ENCODE measurements around the gene IL20. TPM values are rescaled to one million over a fixed set of nuclear protein-coding genes. Genes with fewer than 3 reads are reported as not detected.

Gene IL20
- total and polyA plus RNA-seq, 4 donors, result not detected

DNA sequence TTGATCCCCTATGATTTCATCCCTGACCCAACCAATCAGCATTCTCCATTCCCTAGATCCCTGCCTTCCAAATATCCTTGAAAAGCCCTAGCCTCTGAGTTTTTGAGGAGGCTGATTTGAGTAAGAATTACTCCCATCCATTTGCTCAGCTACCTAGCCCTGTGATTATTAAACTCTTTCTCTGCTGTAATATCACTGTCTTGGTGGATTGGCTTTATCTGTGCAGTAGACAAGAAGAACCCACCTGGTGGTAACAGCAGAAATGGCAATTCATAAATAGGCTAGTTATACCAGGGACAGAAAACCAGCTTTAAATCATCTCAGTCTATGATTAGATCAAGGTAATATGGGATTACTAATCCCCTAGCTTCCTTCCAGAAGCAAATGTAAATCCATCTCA, 13.0 kb downstream of the IL20 start:
- peaks cover 9% of the 10 kb centered on the region for H3K9me3 ChIP-seq (ENCODE audit: control insufficient read depth, low read length)
- ATAC-seq (ENCODE audit: low FRiP score), result no peak
- H3K4me1 ChIP-seq (ENCODE audit: control insufficient read depth in 1 of 2, insufficient read depth in 2 of 2, low read length in 2 of 2), result no peaks in the 10 kb centered on the region
- no peak overlapping the region for H3K27ac ChIP-seq (ENCODE audit: low read depth in 1 of 2, low read length in 2 of 2)
- intact Hi-C loops (cut with DNase I), result no loop called here
- H3K4me3 ChIP-seq (ENCODE audit: low read length in 2 of 2), result no peak overlapping the region
- H3K27me3 ChIP-seq (ENCODE audit: control insufficient read depth in 1 of 2, insufficient read depth in 2 of 2, low read length in 1 of 2), result no peaks in the 10 kb centered on the region
- no peaks in the 10 kb centered on the region for H3K36me3 ChIP-seq (ENCODE audit: control insufficient read depth in 1 of 2, insufficient read depth in 2 of 2, low read length in 1 of 2)
- no peak for DNase-seq

DNA sequence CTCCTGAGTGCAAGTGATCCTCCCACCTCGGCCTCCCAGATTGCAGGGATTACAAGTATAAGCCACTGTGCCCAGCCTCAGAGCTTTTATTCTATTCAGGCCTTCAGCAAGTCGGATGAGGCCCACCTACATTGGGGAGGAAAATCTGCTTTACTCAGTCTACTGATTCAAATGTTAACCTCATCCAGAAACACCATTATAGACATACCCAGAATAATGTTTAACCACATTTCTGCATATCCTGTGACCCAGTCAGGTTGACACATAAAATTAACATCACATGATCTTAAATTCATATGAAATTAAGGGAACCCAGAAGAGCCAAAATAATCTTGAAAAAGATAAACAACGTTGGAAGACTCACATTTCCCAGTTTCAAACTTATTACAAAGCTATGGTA, 14.9 kb downstream of the IL20 start:
- WGBS, 2 donors, result 66 to 69% methylated on average over 3 of the region's 3 CpGs
- intact Hi-C loops (cut with DNase I), result no loop called here
- H3K9me3 ChIP-seq (ENCODE audit: control insufficient read depth, low read length), result peaks cover 9% of the 10 kb centered on the region

GRCh38 chr1:206882555-206882954, 17.1 kb downstream of the IL20 start:
- H3K4me3 ChIP-seq (ENCODE audit: low read length in 2 of 2), result no peak overlapping the region
- intact Hi-C loops (cut with DNase I), result no loop called here
- peaks cover 5% of the 10 kb centered on the region for H3K9me3 ChIP-seq (ENCODE audit: control insufficient read depth, low read length)
- no peaks in the 10 kb centered on the region for H3K27me3 ChIP-seq (ENCODE audit: control insufficient read depth in 1 of 2, insufficient read depth in 2 of 2, low read length in 1 of 2)
- WGBS, 2 donors, result 68 to 84% methylated on average over 3 of the region's 3 CpGs
- H3K4me1 ChIP-seq (ENCODE audit: control insufficient read depth in 1 of 2, insufficient read depth in 2 of 2, low read length in 2 of 2), result no peaks in the 10 kb centered on the region
- no peak for ATAC-seq (ENCODE audit: low FRiP score)
- no peak for DNase-seq
- no peaks in the 10 kb centered on the region for H3K36me3 ChIP-seq (ENCODE audit: control insufficient read depth in 1 of 2, insufficient read depth in 2 of 2, low read length in 1 of 2)
- no peak overlapping the region for H3K27ac ChIP-seq (ENCODE audit: low read depth in 1 of 2, low read length in 2 of 2)

More for the DNA sequence above, 14.9 kb downstream of the IL20 start:
- H3K4me3 ChIP-seq (ENCODE audit: low read length in 2 of 2), result no peak overlapping the region
- DNase-seq (no peak), ATAC-seq (ENCODE audit: low FRiP score) (no peak)
- no peaks in the 10 kb centered on the region for H3K4me1 ChIP-seq (ENCODE audit: control insufficient read depth in 1 of 2, insufficient read depth in 2 of 2, low read length in 2 of 2)
- no peaks in the 10 kb centered on the region for H3K36me3 ChIP-seq (ENCODE audit: control insufficient read depth in 1 of 2, insufficient read depth in 2 of 2, low read length in 1 of 2)
- H3K27ac ChIP-seq (ENCODE audit: low read depth in 1 of 2, low read length in 2 of 2), result no peak overlapping the region
- no peaks in the 10 kb centered on the region for H3K27me3 ChIP-seq (ENCODE audit: control insufficient read depth in 1 of 2, insufficient read depth in 2 of 2, low read length in 1 of 2)

- DNase-seq (no peak), ATAC-seq (ENCODE audit: low FRiP score) (no peak)
- H3K4me3 ChIP-seq (ENCODE audit: low read length in 2 of 2), result no peak overlapping the region
- no peaks in the 10 kb centered on the region for H3K36me3 ChIP-seq (ENCODE audit: control insufficient read depth in 1 of 2, insufficient read depth in 2 of 2, low read length in 1 of 2)
- peaks cover 5% of the 10 kb centered on the region for H3K9me3 ChIP-seq (ENCODE audit: control insufficient read depth, low read length)
- H3K27ac ChIP-seq (ENCODE audit: low read depth in 1 of 2, low read length in 2 of 2), result no peak overlapping the region
- H3K27me3 ChIP-seq (ENCODE audit: control insufficient read depth in 1 of 2, insufficient read depth in 2 of 2, low read length in 1 of 2), result no peaks in the 10 kb centered on the region
- 91 to 92% methylated on average over 1 of the region's 1 CpG for WGBS, 2 donors
- H3K4me1 ChIP-seq (ENCODE audit: control insufficient read depth in 1 of 2, insufficient read depth in 2 of 2, low read length in 2 of 2), result no peaks in the 10 kb centered on the region
- intact Hi-C loops (cut with DNase I), result no loop called here
Measured at GRCh38 chr1:206883160-206883559, 17.7 kb downstream of the IL20 start.

DNA sequence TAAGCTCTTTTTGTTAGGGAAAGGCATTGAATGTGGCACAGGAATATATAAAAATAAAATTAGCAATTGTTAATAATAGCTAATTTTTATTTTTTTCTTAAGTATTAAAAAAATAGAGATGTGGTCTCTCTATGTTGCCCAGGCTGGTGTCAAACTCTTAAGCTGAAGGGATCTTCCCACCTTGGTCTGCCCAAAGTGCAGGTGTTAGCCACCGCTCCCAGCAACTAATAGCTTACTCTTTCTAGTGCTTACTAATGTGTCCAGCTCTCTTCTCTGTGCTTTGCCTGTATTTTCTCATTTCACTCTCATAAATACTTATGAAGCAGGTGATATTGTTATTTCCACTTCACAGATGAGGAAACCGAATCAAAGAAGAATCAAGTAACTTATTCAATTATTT, 18.5 kb downstream of the IL20 start:
- Histone ChIP-seq H3K9me3 (ENCODE audit: control insufficient read depth, low read length) (peaks cover 4% of the 10 kb centered on the region), H3K36me3 (ENCODE audit: control insufficient read depth in 1 of 2, insufficient read depth in 2 of 2, low read length in 1 of 2) (no peaks in the 10 kb centered on the region), H3K27ac (ENCODE audit: low read depth in 1 of 2, low read length in 2 of 2) (no peak overlapping the region), H3K4me1 (ENCODE audit: control insufficient read depth in 1 of 2, insufficient read depth in 2 of 2, low read length in 2 of 2) (no peaks in the 10 kb centered on the region), H3K4me3 (ENCODE audit: low read length in 2 of 2) (no peak overlapping the region), H3K27me3 (ENCODE audit: control insufficient read depth in 1 of 2, insufficient read depth in 2 of 2, low read length in 1 of 2) (no peaks in the 10 kb centered on the region)
- no peak for ATAC-seq (ENCODE audit: low FRiP score)
- intact Hi-C loops (cut with DNase I), result no loop called here
- 85 to 94% methylated on average over 2 of the region's 2 CpGs for WGBS, 2 donors
- DNase-seq, result no peak

GRCh38 chr1:206885341-206886060, 20.1 kb downstream of the IL20 start:
- no peaks in the 10 kb centered on the region for H3K27me3 ChIP-seq (ENCODE audit: control insufficient read depth in 1 of 2, insufficient read depth in 2 of 2, low read length in 1 of 2)
- peaks cover 1% of the 10 kb centered on the region for H3K9me3 ChIP-seq (ENCODE audit: control insufficient read depth, low read length)
- H3K27ac ChIP-seq (ENCODE audit: low read depth in 1 of 2, low read length in 2 of 2), result no peak overlapping the region
- 49 to 54% methylated on average over 3 of the region's 3 CpGs for WGBS, 2 donors
- H3K4me1 ChIP-seq (ENCODE audit: control insufficient read depth in 1 of 2, insufficient read depth in 2 of 2, low read length in 2 of 2), result no peaks in the 10 kb centered on the region
- intact Hi-C loops (cut with DNase I), result no loop called here
- no peak overlapping the region for H3K4me3 ChIP-seq (ENCODE audit: low read length in 2 of 2)
- DNase-seq (no peak), ATAC-seq (ENCODE audit: low FRiP score) (no peak)
- H3K36me3 ChIP-seq (ENCODE audit: control insufficient read depth in 1 of 2, insufficient read depth in 2 of 2, low read length in 1 of 2), result no peaks in the 10 kb centered on the region

DNA sequence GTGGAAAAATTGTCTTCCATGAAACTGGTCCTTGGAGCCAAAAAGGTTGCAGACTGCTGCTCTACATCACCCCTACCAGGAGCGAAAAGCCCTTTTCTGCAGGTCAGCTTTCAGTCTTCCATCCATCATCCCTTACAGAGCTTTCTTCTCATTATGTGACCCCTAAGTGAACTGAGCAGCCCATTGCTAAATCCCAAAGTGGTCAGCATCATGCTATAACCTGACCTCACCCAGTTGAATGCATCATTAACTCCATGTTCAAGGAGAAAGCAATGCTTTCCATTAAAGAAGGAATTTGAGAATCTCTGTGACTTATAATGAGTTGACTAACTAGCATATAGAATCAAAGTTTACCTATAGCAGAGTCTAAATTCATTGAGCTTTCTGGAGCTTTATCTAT, 21.4 kb downstream of the IL20 start:
- DNase-seq (no peak), ATAC-seq (ENCODE audit: low FRiP score) (no peak)
- Histone ChIP-seq H3K4me1 (ENCODE audit: control insufficient read depth in 1 of 2, insufficient read depth in 2 of 2, low read length in 2 of 2) (no peaks in the 10 kb centered on the region), H3K4me3 (ENCODE audit: low read length in 2 of 2) (no peak overlapping the region), H3K27ac (ENCODE audit: low read depth in 1 of 2, low read length in 2 of 2) (no peak overlapping the region), H3K9me3 (ENCODE audit: control insufficient read depth, low read length) (peaks cover 1% of the 10 kb centered on the region), H3K27me3 (ENCODE audit: control insufficient read depth in 1 of 2, insufficient read depth in 2 of 2, low read length in 1 of 2) (no peaks in the 10 kb centered on the region), H3K36me3 (ENCODE audit: control insufficient read depth in 1 of 2, insufficient read depth in 2 of 2, low read length in 1 of 2) (no peaks in the 10 kb centered on the region)
- WGBS, 2 donors, result 47 to 71% methylated on average over 1 of the region's 1 CpG
- intact Hi-C loops (cut with DNase I), result no loop called here

- no peak for ATAC-seq (ENCODE audit: low FRiP score)
- H3K4me1 ChIP-seq (ENCODE audit: control insufficient read depth in 1 of 2, insufficient read depth in 2 of 2, low read length in 2 of 2), result no peaks in the 10 kb centered on the region
- H3K9me3 ChIP-seq (ENCODE audit: control insufficient read depth, low read length), result peaks cover 1% of the 10 kb centered on the region
- whole genome bisulfite sequencing, 2 donors, result 53 to 61% methylated on average over 4 of the region's 4 CpGs
- intact Hi-C loops (cut with DNase I), result no loop called here
- DNase-seq, result no peak
- no peaks in the 10 kb centered on the region for H3K27me3 ChIP-seq (ENCODE audit: control insufficient read depth in 1 of 2, insufficient read depth in 2 of 2, low read length in 1 of 2)
- H3K36me3 ChIP-seq (ENCODE audit: control insufficient read depth in 1 of 2, insufficient read depth in 2 of 2, low read length in 1 of 2), result no peaks in the 10 kb centered on the region
- H3K27ac ChIP-seq (ENCODE audit: low read depth in 1 of 2, low read length in 2 of 2), result no peak overlapping the region
- no peak overlapping the region for H3K4me3 ChIP-seq (ENCODE audit: low read length in 2 of 2)
Measured at GRCh38 chr1:206887701-206888100, 22.3 kb downstream of the IL20 start.

GRCh38 chr1:206890125-206891060, 25.0 kb downstream of the IL20 start:
- Histone ChIP-seq H3K27me3 (ENCODE audit: control insufficient read depth in 1 of 2, insufficient read depth in 2 of 2, low read length in 1 of 2) (no peaks in the 10 kb centered on the region), H3K4me3 (ENCODE audit: low read length in 2 of 2) (no peak overlapping the region), H3K4me1 (ENCODE audit: control insufficient read depth in 1 of 2, insufficient read depth in 2 of 2, low read length in 2 of 2) (no peaks in the 10 kb centered on the region), H3K36me3 (ENCODE audit: control insufficient read depth in 1 of 2, insufficient read depth in 2 of 2, low read length in 1 of 2) (no peaks in the 10 kb centered on the region), H3K9me3 (ENCODE audit: control insufficient read depth, low read length) (peaks cover 1% of the 10 kb centered on the region), H3K27ac (ENCODE audit: low read depth in 1 of 2, low read length in 2 of 2) (no peak overlapping the region)
- WGBS, 2 donors, result 62 to 64% methylated on average over 15 of the region's 15 CpGs
- intact Hi-C loops (cut with DNase I), result no loop called here
- peak in 1 of 2 donors; percentile 75 for DNase-seq
- ATAC-seq (ENCODE audit: low FRiP score), result no peak

Data from aorta (tissue), 5 donors.